EL (cell line): Measurements from ENCODE around the gene METTL2A.
A peak's percentile ranks its signal among the peaks of the same experiment; 100 is the strongest.
"Not testable (repeated sequence)": the region's sequence is repeated elsewhere in the genome, so short reads cannot be mapped to it uniquely, and the experiment has no call there.

Source experiments
- DNase-seq: peaks from one replicate; pipeline ENCODE4 v3.0.0-alpha.2; 2016

METTL2A gene

DNA sequence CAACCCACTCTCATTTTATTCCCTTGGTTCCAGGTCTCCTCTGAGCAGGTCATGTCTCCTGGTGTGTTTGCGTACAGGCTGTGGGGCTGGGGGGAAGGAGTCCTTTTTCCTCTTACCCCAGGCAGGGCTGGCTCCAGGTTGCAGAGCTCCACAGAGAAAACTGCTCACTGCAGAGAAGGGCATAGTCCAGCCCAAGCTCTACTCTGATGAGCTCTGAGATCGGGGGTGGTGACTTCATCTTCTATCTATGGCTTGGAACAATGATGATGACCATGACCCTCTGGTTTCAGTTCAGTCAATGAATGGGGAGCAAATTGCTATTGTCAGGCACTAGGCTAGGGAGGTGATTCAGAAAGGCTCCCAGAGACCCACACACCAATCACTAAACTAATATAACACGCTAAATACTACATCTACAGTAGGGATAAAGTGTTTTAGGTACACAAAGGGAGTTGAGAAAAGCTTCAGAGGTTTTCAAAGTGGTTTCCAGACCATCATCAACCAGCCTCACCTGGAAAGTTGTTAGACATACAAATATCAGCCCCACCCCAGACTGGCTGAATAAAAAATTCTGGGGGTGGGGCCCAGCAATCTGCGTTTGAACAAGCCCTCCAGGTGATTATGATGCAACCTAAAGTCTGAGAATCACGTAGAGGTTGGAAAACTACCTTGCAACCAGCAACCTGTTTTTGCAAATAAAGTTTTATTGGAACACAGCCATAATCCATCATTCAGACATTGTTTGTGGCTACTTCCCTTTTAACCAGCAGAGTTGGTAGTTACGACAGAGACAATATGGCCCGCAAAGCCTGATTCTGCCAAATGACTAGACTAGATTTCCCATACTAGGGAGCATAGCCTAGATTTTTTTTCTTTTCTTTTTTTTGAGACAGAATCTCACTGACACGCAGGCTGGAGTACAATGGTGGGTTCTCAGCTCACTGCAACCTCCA is 49.6 kb downstream of the METTL2A start:
- peak; percentile 14 for DNase-seq

DNA sequence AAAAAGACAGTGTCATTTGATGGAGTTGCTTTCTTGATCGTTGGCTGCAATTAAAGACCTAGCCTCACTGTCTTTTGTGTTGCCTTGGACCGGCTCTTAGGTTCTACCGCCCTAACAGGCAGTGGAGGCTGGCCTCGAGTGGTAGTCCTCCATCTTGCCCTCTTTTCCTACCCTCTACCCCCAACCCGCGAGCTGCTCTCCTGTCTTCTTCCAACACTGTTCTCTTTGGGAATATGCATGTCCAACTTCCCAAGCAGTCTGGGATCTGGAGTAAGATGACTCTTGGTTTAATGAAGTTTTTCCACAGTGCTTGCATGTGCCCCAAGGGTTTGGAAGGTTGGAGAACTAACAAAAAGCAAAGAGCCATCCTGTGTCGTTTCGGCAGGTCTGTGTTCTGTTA is 53.4 kb downstream of the METTL2A start:
- not testable (repeated sequence) for DNase-seq

DNA sequence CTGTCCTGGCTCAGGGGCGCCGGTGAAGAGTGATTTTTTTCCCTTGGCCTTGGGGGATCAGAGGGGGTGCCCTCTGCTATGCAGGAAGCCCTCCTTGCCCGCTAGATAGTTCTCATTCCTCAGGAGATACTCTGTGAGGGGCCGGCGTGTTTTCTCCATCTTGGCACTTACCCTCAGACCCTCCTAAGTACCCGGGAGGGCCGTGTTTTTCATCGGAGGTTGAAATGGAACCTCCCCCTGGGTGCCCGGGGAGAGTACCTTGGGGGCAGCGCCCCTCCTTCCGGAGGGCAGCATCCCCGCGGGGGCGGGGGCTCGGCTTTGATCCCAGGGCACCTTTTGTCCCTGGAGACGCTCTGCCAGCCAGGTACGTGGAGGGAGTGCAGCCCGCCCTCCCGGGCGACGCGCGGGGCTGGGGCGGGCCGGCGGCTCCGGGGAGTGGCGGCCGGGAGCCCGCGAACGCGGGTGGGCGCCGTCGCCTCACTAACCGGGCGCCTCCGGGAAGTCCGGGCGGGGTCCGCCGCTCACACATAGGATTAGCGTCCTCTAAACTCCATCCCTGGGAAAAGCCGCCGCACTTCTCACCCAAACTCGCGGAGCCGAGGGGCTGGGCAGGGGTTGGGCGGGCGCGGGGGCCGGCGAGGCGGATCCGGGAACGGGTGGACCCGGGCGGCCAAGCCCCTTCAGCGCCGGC is 54.2 kb downstream of the METTL2A start:
- DNase-seq: peak; percentile 10

DNA sequence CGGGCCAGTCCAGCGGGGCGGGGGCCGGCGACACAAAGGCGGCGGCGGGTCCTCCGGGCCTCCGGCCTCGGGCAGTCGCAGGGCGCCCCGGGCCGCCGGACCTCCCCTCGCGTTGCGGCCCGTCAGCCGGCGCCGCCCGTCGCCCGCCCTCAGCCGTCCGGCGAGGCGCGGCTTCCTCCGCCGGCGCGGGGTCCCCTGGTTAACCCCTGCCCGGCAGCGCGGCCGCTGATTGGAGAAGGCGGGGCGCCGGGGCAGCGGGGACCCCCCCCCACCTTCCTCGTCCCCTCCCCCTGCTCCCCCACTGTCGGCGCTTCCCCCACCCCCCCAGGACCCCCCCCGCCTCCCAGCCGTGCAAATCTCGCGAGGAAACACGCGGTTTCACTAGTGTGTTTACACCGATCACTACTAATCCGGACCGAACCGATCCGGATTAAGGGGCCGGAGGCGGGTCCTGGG is 54.8 kb downstream of the METTL2A start, which contains the start of gene TLK2:
TSS of gene TLK2 (plus strand) at position 402 of the 456 bp plus-strand sequence. CDS start 2,301 bp downstream, outside the sequence.
- DNase-seq: peak; percentile 84

DNA sequence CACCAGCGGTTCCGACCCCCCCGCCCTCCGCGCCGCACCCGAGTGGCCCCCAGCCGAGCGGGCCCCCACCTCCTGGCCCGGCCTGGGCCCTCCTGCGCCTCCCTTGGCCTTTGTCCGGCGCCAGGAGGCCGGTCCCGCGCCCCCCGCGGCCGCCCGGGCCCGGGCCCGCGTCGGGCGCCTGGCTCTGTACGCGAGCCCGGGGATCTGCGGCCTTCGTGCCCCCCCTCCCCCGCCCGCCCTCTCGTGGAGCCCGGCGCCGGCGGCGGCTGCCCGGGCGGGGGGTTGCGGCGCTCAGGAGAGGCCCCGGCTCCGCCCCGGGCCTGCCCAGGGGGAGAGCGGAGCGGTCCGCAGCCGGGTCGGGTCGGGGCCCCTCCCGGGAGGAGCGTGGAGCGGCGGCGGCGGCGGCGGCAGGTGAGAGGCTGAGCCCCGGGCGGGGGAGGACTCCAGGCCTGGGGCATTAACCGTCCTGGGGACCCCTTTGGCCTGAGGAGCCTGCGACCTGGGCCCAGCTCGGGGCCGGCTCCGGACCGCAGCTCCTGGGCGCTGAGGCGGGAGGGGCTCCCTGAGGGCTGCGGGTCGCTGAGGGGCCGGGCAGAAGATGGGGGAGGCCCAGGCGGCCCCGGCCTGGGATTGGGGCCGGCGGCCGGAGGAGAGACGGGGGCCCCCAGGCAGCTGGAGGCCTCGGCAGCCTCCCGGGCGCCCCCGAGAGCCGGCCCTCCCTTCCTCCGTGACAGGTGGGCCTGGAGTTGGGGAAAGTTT is 55.4 kb downstream of the METTL2A start:
- not testable (repeated sequence) for DNase-seq

DNA sequence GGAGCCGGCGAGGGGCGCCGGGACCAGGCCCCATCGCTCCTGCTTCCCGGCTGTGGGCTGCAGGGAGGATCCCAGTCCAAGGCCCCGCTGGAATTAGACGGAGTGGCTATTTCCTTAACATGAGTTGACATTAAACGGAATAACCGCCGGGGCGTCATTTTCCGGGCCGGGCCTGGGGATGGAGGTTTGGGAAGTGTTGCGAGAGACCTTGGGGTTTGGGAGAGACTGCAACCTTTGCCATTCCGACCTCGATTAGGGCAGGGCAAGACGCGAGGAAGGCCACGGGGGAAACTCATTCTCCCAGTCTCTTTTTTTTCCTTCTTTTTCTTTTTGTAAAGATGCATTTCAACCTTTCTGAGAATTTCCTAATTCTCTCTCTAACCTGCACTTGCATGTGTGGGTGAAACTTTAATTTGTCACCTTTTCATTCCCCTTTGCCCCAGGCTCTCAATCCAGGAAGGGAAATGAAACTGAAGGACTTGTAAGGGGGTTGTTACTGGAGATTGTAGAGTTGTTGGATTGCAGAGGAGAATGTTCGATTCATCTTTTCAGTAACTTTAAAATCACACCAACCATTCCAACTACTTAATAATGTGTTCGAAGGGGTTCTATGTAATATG is 56.1 kb downstream of the METTL2A start:
- DNase-seq: peak; percentile 28

DNA sequence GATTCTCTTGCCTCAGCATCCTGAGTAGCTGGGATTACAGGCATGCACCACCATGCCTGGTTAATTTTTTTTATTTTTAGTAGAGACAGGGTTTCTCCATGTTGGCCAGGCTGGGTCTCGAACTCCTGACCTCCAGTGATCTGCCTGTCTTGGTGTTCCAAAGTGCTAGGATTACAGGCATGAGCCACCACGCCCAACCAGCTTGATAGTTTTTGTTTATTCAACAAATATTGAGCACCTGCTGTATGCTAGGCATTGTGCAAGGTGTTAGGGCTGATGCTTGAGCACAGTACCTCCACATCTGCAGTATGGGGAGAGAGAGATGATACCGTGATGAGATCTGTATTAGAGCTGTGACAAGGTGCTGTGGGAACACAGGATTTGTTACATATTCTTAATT is 58.9 kb downstream of the METTL2A start:
- DNase-seq: not testable (repeated sequence)

DNA sequence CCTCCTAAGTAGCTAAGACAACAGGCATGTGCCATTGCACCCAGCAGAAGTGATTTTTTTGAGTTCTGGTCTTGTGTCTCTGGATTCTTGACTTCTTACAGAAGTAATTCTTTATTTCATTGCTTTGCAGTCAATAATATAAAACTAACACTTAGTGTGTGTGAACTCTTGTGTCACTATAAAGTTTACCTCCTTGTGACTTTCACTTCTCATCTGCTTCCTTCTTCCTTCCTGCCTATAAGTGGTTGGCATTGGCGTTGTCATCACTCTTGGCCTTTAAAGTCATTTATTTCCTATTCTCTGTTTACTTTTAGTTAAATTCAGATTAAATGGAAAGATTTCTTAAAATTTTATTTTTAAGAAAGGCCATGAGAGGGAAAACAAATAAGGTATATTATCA is 67.3 kb downstream of the METTL2A start:
- DNase-seq: not testable (repeated sequence)

DNA sequence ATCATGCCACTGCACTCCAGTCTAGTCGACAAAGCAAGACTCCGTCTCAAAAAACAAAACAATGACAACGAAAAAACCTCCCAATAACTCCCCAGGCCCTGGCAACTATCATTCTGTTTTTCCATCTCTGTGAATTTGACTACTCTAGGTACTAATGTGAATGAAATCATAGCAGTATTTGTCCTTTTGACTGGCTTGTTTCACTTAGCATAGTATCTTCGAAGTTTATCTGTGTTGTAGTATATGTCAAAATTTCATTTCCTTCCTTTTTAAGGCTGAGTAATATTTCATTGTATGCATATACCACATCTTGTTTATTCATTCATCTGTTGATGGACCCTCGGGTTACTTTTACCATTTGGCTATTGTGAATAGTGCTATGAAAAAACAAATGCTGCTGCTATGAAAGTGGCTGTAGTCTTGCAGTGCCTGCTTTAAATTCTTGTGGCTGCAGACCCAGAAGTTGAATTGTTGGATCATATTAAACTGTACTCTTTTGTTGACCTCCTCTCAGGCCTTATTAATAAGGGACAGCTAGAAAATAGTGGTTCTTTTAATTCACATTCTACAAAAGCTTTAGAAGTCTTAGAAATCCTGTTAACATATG is 69.5 kb downstream of the METTL2A start:
- not testable (repeated sequence) for DNase-seq

DNA sequence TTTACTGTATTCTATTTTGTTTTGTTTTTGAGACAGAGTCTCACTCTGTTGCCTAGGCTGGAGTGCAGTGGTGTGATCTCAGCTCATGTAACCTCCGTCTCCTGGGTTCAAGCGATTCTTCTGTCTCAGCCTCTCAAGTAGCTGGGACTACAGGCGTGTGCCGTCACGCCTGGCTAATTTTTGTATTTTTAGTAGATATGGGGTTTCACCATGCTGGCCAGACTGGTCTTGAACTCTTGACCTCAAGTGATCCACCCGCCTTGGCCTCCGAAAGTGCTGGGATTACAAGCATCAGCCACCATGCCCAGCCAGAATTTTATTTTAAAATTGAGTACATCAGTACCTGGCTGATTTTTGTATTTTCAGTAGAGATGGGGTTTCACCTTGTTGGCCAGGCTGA is 70.4 kb downstream of the METTL2A start:
- DNase-seq: not testable (repeated sequence)

DNA sequence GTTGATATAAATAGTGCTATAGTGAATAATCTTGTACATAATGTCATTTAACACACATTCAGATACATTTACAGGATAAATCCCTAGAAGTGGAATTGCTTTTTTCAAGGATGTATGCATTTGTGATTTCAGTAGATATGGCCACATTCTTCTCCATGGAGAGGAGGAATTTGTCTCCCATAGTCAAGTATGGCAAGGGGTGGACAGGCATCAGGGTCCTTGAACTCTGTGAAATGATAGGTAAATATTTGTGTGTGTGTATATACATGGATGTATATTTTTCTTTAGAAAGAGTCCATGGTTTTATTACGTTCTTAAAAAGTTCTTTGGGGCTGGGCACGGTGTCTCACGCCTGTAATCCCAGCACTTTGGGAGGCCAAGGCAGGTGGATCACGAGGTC is 72.6 kb downstream of the METTL2A start:
- DNase-seq: not testable (repeated sequence)

DNA sequence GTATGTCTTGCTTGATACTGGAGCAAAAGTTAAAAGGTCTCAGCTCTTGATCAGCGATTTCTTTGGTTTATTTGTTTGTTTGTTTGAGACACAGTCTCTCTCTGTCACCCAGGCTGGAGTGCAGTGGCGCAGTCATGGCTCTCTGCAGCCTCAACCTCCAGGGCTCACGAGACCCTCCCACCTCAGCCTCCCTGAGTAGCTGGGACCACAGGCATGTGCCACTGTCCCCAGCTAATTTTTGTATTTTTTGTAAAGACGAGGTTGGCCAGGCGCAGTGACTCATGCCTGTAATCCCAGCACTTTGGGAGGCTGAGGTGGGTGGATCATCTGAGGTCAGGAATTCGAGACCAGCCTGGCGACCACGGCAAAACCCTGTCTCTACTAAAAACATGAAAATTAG is 75.1 kb downstream of the METTL2A start:
- DNase-seq: not testable (repeated sequence)
